ENCODE measurements around the gene MIPOL1. TPM values are rescaled to one million over a fixed set of nuclear protein-coding genes. Genes with fewer than 3 reads are reported as not detected.
"Not testable (repeated sequence)": the region's sequence is repeated elsewhere in the genome, so short reads cannot be mapped to it uniquely, and the experiment has no call there.

Gene MIPOL1
- total RNA-seq, 1 donor from 2014 or later: 6.9 TPM

DNA sequence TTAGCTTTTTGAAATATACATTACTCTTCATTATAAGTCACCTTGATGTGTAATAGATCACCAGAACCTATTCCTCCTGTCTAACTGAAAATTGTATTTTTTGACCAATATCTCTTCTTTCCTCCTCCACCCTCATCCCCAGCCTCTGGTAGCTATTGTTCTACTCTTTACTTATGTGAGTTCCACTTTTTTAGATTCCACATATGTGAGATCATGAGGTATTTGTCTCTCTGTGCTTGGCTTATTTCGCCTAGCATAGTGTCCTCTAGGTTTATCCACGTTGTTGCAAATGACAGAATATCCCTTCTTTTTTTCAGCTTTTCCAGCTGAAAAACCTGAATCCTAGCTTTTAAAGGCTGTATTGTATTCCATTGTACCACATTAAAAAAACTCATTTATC is 82.1 kb downstream of the MIPOL1 start:
- DNase-seq (ENCODE audit: low read depth in 2 of 2): no peak

DNA sequence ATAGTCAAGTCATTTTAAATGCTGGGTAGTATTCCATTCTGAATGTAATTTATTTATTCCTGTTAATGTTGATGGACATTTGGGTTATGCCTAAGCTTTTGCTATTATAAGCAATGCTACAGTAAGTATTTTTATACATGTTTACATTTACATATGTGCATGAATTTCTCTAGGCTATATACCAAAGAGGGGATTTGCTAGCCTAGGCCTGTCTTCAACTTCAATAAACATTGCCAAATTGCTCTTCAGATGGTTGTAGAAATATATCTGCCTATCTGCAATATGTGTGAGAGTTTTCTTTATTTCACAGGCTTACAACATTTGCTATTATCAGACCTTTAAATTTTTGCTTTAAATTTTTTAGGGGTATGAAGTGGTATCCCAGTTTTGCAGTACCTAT is 87.0 kb downstream of the MIPOL1 start:
- DNase-seq (ENCODE audit: low read depth in 2 of 2): no peak

DNA sequence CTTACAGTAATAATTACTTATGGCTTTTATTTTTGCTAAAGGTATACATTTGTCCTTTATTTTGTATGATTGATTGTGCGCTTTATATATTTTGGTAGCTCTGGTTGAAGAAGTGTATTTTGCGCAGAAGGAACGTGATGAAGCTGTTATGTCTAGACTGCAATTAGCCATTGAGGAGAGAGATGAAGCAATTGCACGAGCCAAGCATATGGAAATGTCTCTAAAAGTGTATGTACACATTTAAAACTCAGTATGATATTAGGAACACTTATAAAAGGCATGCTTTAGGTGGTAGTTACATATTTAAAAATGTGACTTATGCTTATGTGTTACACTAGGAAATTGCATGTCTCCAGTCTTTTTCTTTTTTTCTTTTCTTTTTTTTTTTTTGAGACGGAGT is 87.5 kb downstream of the MIPOL1 start:
- no peak for DNase-seq (ENCODE audit: low read depth in 2 of 2)

DNA sequence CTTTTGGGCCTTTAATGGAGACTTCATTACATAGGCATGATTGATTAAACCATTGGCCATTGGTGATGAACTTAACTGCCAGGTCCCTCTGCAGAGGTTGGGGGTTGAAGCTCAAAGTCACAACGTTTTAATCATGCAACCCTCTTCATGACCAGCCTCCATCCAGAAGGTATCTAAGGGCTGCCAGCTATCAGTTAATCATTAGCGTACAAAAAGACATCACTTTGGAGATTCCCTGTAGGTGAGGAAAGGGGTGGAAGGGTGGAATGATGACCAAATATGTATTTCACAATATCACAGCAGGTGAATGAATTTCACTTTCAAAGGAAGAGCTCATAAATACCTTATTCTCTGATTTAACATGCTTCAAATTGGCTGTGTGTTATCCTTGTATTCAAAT is 92.0 kb downstream of the MIPOL1 start:
- no peak for DNase-seq (ENCODE audit: low read depth in 2 of 2)

DNA sequence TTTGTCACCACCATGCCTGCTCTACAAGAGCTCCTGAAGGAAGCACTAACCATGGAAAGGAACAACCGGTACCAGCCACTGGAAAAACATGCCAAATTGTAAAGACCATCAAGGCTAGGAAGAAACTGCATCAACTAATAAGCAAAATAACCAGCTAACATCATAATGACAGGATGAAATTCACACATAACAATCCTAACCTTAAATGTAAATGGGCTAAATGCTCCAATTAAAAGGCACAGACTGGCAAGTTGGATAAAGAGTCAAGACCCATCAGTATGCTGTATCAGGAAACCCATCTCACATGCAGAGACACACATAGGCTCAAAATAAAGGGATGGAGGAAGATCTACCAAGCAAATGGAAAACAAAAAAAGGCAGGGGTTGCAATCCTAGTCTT is 97.5 kb downstream of the MIPOL1 start:
- DNase-seq (ENCODE audit: low read depth in 2 of 2): not testable (repeated sequence)

DNA sequence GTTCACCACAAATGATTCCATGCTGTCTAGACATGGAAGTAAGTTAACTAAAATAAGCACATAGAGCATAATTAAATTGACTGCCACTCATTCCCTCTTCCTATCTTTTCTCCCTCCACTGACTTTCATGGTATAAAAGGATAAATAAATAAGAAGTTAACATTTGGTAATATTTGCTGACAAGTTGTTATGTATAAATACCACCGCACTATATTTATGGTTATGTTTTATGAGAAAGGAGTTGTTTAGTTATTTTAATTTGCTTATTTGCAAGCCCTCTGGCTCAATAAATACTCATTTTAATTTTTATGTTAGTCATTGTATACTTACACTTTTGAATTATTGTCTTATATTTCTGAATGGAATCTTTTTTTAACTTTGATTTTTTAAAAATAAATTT is 113.5 kb downstream of the MIPOL1 start:
- no peak for DNase-seq (ENCODE audit: low read depth in 2 of 2)

DNA sequence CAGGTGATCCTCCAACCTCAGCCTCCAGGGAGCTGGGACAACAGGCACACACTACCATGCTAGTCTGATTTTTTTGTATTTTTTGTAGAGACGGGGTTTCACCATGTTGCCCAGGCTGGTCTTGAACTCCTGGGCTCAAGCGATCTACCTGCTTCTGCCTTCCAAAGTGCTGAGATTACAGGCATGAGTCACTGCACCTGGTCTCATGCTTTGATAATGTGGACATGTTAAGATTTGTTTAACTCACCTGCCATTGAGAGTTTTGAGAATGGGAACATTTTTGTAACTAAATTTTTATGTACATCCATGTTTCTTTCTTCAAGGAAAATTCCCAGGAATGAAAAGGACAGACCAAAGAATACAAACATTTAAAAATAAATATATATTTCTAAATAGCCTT is 121.2 kb downstream of the MIPOL1 start:
- DNase-seq (ENCODE audit: low read depth in 2 of 2): no peak

DNA sequence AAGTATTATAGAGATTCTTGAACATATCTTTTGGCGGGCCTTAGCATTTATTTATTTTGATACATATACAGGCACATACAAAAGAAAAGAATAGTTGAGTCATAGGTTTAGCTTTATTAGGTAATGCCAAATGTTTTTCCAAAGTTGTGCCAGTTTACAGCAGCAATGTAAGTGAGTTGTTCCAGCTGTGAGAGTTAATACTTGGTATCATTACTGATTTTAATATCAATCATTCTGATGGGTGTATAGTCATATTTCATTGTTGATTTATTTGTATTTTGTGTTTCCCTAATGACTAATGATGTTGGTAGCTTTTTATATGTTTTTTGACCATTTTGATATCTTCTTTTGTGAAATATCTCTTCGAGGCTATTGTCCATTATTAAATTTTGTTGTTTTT is 122.4 kb downstream of the MIPOL1 start:
- no peak for DNase-seq (ENCODE audit: low read depth in 2 of 2)

DNA sequence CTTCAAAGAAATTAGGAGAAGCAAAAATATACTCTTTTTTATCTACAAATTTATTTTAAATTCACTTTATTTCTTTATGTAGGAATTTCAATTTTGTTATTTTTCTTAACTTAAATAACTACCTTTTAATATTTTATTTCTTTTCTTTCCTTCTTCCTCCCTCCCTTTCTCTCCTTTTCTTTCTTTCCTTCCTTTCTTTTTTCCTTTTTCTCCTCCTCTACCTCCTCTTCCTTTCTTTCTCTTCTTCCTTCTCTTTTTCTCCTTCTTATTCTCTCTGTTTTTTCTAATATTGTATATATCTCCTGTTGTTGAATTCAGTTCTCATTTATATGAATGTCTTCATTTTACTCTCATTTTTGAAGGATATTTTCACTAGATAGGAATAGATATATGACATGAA is 127.6 kb downstream of the MIPOL1 start:
- DNase-seq (ENCODE audit: low read depth in 2 of 2): no peak

DNA sequence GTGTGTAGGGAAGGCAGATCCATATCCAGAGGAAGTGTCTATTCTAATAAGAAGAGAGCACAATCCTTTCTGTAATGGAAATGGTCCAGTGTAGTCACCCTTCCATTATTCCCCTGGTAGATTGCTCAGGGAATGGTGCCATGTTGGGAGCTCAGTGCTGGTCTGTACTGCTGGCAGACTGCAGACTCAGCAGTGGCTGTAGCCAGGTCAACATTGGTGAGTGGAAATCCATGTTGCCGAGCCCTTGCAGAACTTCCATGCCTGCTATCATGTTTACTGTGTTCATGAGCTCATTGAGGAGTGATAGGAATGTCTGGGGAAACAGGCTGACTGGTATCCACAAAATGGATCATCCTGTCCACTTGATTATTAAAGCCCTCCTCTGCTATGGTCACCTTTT is 128.7 kb downstream of the MIPOL1 start:
- DNase-seq (ENCODE audit: low read depth in 2 of 2): no peak

DNA sequence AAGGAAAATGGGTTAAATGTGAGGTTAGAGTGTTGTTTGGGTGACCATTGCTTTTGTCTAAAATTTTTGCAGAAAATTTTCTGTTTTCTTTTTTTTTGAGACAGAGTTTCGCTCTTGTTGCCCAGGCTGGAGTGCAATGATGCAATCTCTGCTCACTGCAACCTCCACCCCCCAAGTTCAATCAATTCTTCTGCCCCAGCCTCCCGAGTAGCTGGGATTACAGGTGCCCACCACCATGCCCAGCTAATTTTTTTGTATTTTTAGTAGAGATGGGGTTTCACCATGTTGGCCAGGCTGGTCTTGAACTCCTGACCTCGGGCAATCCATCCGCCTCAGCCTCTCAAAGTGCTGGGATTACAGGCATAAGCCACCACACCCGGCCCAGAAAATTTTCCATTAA is 130.2 kb downstream of the MIPOL1 start:
- DNase-seq (ENCODE audit: low read depth in 2 of 2): not testable (repeated sequence)

DNA sequence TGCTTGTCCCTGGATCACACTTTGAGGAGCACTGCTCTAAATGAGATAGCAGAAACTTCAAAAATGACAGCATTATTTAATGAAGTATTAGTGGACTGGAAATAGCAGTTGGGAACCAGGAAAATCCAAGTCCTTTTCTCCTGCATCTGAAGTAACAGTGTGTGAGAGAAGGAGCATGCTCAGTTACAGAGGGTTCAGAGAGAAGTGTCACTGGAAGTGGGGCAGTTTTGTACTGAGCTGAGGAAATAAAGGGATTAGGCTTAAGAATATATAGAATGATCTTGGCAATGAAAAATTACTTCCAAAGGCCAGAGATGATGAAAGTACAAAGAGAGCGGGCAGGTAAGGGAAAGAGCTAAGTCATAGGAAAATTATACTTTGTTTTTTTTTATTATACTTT is 130.9 kb downstream of the MIPOL1 start:
- no peak for DNase-seq (ENCODE audit: low read depth in 2 of 2)

DNA sequence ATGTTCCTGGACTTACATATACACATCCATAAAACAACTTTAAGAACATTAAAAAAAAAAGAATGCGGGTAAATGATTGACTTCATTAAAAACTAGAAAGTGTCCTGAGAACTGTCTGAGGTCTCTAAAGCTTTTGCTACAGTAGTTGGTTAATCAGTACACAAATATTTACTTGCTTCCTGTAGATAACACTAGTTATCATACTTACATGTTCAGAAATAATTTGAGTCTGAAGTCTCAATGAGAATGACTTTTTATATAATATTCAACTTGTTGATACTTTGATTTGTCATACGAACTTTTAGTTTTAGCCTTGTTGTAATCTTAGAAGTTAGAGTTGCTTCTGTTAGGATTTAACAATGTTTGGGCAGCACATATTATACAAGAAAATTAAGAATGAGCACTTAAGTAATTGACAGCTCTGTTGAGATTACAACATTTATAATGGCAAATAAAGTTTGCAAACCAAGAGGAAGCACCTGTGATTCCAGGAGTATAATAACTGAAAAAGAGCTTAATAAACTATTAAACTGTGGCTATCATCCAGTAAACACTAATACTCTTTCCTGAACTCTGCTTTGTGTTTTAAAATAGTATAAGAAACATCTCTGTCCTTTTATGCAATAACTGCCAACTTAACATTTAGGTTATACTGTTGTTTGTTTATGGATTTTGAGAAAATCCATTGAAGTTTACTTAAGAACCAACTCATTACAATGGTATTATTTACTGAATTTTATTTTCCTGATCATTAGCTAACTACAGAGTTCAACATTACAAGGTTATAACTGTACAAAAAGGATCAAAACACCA is 131.7 kb downstream of the MIPOL1 start:
- peak in 1 of 2 donors; percentile 31 for DNase-seq (ENCODE audit: low read depth in 2 of 2)

DNA sequence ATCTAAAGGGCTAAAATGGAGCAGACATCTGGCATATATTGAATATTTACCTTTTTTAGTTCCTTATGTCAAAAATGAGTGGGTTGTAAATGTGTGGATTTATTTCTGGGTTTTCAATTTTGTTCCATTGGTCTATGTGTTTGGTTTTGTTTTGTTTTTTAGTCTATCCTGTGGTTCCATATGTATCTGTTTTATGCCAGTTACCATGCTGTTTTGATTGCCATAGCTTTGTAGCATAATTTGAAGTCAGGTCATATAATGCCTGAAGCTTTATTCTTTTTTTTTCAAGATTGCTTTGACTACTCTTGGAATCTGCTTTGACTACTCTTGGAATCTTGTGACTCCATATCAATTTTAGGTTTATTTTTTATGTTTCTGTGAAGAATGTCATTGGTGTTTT is 133.2 kb downstream of the MIPOL1 start:
- no peak for DNase-seq (ENCODE audit: low read depth in 2 of 2)

DNA sequence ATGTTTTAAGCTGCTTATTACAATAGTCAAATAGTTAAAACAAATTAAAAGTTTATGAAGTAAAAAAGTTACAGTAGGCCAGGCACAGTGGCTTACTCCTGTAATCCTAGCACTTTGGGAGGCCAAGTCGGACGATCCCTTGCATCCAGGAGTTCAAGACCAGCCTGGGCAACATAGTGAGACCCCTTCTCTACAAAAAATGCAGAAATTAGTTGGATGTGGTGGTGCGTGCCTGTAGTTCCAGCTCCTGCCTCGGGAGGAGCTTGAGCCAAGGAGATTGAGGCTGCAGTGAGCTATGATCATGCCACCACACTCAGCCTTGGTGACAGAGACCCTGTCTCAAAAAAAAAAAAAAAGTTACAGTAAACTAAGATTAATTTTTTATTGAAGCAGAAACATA is 142.6 kb downstream of the MIPOL1 start:
- DNase-seq (ENCODE audit: low read depth in 2 of 2): no peak

DNA sequence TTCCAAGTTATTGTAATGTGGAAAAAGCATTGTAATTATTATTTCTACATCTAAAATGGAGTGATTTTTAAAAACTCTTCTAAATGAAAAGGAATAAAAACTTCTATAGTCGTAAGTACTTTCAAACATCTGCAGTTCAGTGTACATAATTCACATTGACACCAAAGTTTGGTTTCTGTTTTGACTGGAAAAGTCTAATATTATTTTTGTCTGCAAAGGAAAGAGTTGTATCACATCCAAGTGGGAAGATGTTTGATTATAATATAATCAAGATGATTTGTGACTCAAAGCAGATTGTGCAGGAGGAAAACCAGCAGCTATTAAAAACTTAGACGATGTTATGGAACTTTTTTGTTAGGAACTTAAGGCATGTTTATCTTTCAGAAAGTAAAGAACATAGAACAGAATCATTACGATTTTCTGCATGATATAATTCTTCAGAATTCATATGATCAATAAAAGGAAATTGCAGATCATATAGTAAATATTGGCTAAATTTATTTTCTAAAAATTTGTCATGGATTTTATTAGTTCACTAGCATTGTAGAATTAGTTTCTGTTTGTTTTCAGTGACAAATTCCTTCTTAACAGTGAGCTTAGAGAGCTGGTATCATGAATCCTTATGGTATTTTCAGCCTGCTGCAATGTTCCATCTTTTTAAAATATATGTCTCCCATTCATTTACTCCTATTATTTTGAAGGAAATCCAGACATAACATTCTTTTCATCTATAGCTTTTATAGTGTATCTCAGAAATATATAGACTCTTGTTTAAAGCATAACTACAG is 145.8 kb downstream of the MIPOL1 start:
- DNase-seq (ENCODE audit: low read depth in 2 of 2): peak in 1 of 2 donors; percentile 28

DNA sequence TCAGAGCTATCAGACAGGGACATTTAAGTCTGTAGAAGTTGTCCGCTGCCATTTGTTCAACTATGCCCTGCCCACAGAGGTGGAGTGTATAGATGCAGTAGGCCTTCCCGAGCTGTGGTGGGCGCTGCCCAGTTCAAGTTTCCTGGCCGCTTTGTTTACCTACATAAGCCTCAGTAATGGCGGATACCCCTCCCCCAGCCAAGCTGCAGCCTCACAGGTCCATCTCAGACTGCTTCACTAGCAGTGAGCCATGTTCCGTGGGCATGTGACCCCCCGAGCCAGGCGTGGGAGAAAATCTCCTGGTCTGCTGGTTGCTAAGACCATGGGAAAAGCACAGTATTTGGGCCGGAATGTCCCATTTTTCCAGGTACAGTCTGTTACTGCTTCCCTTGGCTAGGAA is 165.9 kb downstream of the MIPOL1 start:
- DNase-seq (ENCODE audit: low read depth in 2 of 2): no peak

DNA sequence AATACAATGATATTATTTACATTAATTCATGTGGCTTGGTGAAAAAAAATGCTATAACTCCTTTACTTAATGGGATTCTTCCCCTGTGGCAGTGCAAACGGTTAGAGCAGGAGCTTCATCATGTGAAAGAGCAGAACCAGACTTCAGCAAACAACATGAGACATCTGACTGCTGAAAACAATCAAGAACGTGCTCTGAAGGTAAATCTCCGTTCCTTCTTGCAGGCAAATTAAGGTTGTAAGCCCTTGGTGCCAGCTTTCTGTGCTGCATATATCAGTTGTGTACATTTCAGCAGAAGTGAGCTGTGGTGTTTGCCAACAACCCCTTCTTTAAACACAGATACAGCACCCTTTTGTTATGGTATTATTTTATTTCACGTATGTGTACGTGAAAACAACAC is 171.7 kb downstream of the MIPOL1 start:
- DNase-seq (ENCODE audit: low read depth in 2 of 2): no peak

DNA sequence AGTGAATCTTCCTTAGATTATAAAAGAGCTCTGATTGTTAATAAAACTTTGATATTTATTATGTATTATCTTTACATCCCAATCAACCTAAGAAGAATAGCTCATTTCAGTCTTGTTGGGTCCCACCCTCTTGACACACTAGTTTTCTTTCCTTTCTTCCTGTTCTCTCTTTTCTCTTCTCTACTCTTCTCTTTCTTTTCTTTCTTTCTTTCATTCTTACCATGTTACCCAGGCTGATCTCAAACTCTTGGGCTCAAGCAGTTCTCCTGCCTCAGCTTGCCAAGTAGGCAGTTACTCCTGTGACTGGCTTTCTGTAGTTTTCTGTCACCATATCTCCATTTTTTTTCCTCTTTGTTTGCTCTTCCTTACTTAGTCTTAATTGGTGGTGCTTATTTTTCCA is 177.8 kb downstream of the MIPOL1 start:
- no peak for DNase-seq (ENCODE audit: low read depth in 2 of 2)

DNA sequence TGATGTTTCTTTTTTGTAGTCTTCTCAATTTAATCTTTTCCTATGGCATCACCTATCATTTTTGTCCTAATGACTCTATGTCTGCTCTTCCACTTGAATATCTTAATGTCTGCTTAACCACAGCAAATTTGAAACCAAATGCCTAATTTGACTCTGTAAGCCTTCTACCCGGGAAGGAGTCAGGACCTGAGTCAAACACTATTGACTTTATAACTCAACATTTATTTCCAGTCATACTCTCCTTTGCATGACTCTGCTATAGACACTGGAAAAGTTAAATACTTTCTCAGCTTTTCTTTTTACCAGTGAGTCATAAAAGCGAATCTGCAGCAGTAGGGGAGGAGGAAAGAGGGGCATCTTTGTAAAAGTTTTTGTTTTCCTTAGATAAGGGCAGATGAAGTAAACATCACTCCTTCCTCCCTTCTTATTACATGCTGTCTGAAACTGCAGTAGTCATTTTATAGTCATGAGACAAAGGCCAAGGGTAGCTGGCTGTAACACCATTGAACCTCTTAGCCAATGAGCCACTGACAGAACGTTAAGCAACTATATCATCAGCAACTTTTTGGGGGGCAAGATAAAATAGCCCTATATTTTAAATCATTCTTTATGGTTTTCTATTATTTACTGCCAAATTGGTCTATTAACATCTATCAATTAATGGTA is 179.3 kb downstream of the MIPOL1 start:
- no peak for DNase-seq (ENCODE audit: low read depth in 2 of 2)

DNA sequence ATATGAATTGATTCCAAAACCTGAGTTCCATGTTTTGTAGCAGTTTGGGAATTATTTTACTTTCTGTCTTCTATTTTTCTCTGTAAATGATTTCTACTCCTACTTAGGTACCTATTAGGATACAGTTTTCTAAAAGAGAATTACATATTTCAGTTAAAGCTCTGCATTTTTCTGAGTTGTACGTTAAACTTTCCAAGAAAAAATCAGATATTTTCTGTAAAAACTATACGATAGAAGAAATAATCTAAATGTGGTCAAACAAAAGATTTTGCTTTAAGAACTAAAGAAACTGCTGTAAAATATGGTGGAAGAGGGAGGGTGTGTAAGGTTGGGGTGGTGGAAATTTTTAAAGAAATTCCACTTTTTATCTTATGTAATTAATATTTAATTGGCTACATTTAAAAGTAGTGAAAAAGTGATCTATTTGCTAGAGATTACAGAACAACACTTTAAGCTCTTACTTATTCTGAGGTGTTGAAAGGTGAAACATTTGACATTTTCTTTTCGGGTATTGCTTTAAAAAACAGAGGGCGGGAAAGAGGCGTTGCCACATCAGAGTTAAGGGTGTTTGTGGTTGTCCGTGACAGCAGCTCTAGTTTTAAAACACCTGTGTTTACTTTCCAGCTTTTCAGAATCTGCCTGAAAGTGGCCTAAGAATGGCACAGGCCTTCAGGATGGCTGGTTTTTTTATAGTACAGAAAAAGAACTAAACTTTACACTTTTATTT is 187.3 kb downstream of the MIPOL1 start:
- DNase-seq (ENCODE audit: low read depth in 2 of 2): no peak
